ENCODE results near the gene RGS5. TPM values are rescaled to one million over a fixed set of nuclear protein-coding genes. Genes with fewer than 3 reads are reported as not detected.
"Not testable (repeated sequence)": the region's sequence is repeated elsewhere in the genome, so short reads cannot be mapped to it uniquely, and the experiment has no call there.

The RGS5 gene, protein sequence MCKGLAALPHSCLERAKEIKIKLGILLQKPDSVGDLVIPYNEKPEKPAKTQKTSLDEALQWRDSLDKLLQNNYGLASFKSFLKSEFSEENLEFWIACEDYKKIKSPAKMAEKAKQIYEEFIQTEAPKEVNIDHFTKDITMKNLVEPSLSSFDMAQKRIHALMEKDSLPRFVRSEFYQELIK
- 58.1 TPM for polyA plus RNA-seq (2013, experiment 1 of 4)
- polyA plus RNA-seq (2013, experiment 2 of 4): 36.4 TPM
- 35.7 TPM for polyA plus RNA-seq (2013, experiment 3 of 4)
- polyA plus RNA-seq (2013, experiment 4 of 4): 42.4 TPM

DNA sequence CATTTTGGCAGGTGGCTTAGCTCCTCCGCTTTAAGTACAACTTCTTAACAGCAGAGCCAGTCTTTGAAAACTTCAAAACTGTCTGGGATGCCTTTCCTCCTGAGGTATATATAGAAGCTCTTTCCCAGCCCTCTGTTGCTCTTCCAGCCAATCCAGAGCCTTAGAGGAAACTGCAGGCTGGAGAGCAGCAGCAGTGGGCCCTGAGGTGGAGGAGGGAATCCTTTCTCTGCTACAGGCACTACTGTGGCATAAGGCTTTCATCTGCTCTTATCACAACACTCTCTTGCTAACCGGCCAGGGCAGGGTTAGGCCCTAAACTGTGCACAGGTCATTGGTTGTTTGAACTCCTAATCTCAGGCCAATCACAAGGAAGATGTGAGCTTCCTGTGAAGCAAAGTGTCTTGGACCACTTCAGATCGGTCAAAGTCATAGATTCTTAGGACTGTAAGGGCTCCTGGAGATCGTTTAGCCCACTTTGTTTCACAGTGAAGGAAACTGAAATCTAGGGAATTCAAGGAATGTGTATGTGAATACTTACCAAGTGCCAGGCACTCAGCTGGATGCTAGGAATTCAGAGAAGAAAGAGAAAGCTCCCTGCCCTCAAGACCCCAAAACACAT, at the start of gene RGS5:
Gene RGS5 (minus strand): TSS at position 84 of the 619 bp plus-strand sequence. CDS start 81 bp downstream, at position 3.
- WGBS, 2 experiments: 26 to 30% methylated on average over 4 of the region's 4 CpGs

DNA sequence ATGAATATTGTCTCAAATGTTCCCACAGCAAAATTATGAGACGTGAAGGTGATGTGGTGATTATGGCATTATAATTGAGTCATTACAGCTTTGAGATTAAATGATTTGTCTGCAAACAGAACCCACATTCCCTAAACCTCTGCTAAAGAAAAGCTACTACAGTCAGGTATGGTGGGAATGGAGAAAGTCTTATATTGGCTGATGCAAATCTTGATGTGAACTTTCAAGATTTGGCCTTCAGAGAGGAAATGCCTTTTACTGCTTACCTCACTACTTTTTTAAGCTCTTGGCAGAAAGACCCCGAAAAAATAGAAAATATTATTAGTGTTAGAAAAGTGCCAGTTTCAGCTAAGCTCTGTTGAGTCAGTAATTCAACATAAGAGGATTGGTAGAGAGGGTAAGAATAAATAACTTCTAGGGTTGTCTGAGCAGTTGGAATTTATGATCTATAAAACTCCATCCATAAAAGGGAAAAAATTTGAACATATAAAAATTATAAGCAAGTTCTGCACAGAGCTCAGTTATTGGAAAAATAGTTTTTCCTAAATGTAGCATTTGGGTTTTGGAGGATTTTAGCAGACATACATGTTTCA, 47.8 kb upstream of the RGS5 start:
- Histone ChIP-seq H3K27ac (ENCODE audit: insufficient read depth, low read depth, low read length, poor library complexity, severe bottlenecking) (no peak overlapping the region), H3K4me1 (ENCODE audit: control insufficient read depth, insufficient read depth, low read length) (no peaks in the 10 kb centered on the region), H3K9me3 (ENCODE audit: control insufficient read depth, low read length) (no peaks in the 10 kb centered on the region), H3K36me3 (ENCODE audit: control insufficient read depth, insufficient read depth, low read length) (no peaks in the 10 kb centered on the region), H3K4me3 (ENCODE audit: insufficient read depth, low read depth, low read length) (no peak overlapping the region), H3K27me3 (ENCODE audit: control insufficient read depth, insufficient read depth, low read length, poor library complexity, severe bottlenecking) (no peaks in the 10 kb centered on the region)
- 100% methylated on average over 1 to 2 of the region's 2 CpGs for WGBS, 2 experiments

More for the DNA sequence above, at the start of gene RGS5:
- H3K4me3 ChIP-seq (ENCODE audit: insufficient read depth, low read depth, low read length): peak within 1 kb of the TSS; percentile 19
- peak within 1 kb of the TSS; percentile 79 for H3K27ac ChIP-seq (ENCODE audit: insufficient read depth, low read depth, low read length, poor library complexity, severe bottlenecking)
- peaks cover 12% of the 10 kb centered on the region for H3K4me1 ChIP-seq (ENCODE audit: control insufficient read depth, insufficient read depth, low read length)
- H3K9me3 ChIP-seq (ENCODE audit: control insufficient read depth, low read length): no peaks in the 10 kb centered on the region
- H3K36me3 ChIP-seq (ENCODE audit: control insufficient read depth, insufficient read depth, low read length): no peaks in the 10 kb centered on the region
- H3K27me3 ChIP-seq (ENCODE audit: control insufficient read depth, insufficient read depth, low read length, poor library complexity, severe bottlenecking): no peaks in the 10 kb centered on the region

DNA sequence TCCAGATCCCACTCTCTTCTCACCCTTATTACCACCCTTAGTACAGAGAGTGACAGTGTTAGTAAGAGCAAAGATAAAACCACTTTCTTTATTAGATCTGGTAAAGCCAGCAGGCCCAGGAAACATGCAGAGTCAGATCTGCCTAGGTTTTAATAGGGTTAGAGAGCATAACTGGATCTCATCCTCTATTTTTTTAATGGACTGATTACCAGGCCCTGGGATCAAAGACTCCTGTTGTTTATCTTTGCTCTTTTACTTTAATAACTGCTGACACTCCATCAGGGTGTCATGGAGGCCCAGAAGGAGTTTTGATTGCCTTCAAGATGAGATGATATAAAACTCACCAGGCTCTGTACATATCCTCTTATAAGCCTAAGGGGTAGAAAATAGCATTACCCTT, 45.3 kb upstream of the RGS5 start:
- Histone ChIP-seq H3K27ac (ENCODE audit: insufficient read depth, low read depth, low read length, poor library complexity, severe bottlenecking) (no peak overlapping the region), H3K36me3 (ENCODE audit: control insufficient read depth, insufficient read depth, low read length) (no peaks in the 10 kb centered on the region), H3K4me3 (ENCODE audit: insufficient read depth, low read depth, low read length) (no peak overlapping the region), H3K27me3 (ENCODE audit: control insufficient read depth, insufficient read depth, low read length, poor library complexity, severe bottlenecking) (no peaks in the 10 kb centered on the region), H3K9me3 (ENCODE audit: control insufficient read depth, low read length) (no peaks in the 10 kb centered on the region), H3K4me1 (ENCODE audit: control insufficient read depth, insufficient read depth, low read length) (no peaks in the 10 kb centered on the region)

DNA sequence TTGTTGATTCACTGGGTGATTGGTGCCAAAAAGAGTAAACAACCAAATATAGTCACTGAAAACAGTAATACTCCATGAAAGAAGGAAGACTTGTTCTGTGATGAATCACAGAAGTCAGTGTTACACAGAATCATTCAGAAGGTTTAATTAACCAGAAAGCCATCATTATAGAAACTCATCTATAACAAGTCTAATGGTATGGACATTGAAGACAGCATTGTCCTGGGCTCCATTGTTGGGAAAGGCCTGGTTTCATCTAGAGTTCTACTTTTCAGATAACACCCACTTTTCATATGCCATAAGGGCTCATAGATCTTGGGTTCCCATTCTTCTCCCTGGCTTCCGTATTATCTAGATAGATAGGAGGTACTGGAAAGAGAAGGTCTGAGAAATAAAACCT, 41.9 kb upstream of the RGS5 start:
- WGBS, 2 experiments: 100% methylated on average over 1 of the region's 1 CpG; no CpG with 5 or more reads in 1 of the 2 experiments
- H3K4me1 ChIP-seq (ENCODE audit: control insufficient read depth, insufficient read depth, low read length); H3K4me3 ChIP-seq (ENCODE audit: insufficient read depth, low read depth, low read length); H3K27me3 ChIP-seq (ENCODE audit: control insufficient read depth, insufficient read depth, low read length, poor library complexity, severe bottlenecking); H3K36me3 ChIP-seq (ENCODE audit: control insufficient read depth, insufficient read depth, low read length); H3K27ac ChIP-seq (ENCODE audit: insufficient read depth, low read depth, low read length, poor library complexity, severe bottlenecking); H3K9me3 ChIP-seq (ENCODE audit: control insufficient read depth, low read length): not testable (repeated sequence)

DNA sequence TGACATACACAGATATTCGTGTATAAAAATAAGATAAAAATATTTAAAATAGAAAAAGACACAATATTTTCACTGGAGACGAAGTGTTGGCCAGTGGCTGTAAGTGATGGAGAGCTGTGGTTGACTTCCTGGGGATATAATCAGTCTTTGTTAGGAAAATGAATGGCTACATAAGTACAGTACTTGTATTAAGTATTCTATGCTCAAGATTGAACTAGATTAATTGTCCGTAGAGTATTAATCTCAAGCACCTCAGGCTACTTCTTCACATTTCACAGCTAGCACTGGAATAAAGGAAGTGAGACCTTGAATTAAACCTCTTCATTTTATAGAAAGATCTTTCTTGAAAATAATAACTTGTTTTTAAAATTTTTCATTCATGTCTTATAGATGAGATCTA, 39.0 kb upstream of the RGS5 start:
- no peaks in the 10 kb centered on the region for H3K36me3 ChIP-seq (ENCODE audit: control insufficient read depth, insufficient read depth, low read length)
- H3K27me3 ChIP-seq (ENCODE audit: control insufficient read depth, insufficient read depth, low read length, poor library complexity, severe bottlenecking): no peaks in the 10 kb centered on the region
- no peaks in the 10 kb centered on the region for H3K4me1 ChIP-seq (ENCODE audit: control insufficient read depth, insufficient read depth, low read length)
- no peak overlapping the region for H3K27ac ChIP-seq (ENCODE audit: insufficient read depth, low read depth, low read length, poor library complexity, severe bottlenecking)
- H3K9me3 ChIP-seq (ENCODE audit: control insufficient read depth, low read length): no peaks in the 10 kb centered on the region
- WGBS, 2 experiments: 95% methylated on average over 2 of the region's 3 CpGs; no CpG with 5 or more reads in 1 of the 2 experiments
- H3K4me3 ChIP-seq (ENCODE audit: insufficient read depth, low read depth, low read length): no peak overlapping the region

DNA sequence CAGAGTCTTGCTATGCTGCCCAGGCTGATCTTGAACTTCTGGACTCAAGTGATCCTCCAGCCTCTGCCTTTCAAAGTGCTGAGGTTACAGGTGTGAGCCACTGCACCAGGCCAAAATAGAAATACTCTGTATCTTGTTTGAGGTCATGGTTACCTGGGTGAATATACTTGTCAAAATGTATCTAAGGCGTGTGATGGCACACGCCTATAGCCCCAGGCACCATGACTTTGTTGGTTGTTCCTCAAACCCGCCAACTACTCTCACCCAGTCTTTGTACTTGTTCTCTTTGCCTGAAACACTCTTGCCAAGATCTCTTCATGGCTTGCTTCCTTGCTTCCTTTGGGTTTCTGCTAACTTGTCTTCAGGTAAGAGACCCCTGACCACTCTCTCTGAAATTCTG, 38.0 kb upstream of the RGS5 start:
- Histone ChIP-seq H3K27ac (ENCODE audit: insufficient read depth, low read depth, low read length, poor library complexity, severe bottlenecking) (no peak overlapping the region), H3K4me3 (ENCODE audit: insufficient read depth, low read depth, low read length) (no peak overlapping the region), H3K4me1 (ENCODE audit: control insufficient read depth, insufficient read depth, low read length) (no peaks in the 10 kb centered on the region), H3K9me3 (ENCODE audit: control insufficient read depth, low read length) (no peaks in the 10 kb centered on the region), H3K36me3 (ENCODE audit: control insufficient read depth, insufficient read depth, low read length) (no peaks in the 10 kb centered on the region), H3K27me3 (ENCODE audit: control insufficient read depth, insufficient read depth, low read length, poor library complexity, severe bottlenecking) (no peaks in the 10 kb centered on the region)
- 93 to 94% methylated on average over 3 of the region's 3 CpGs for WGBS, 2 experiments

DNA sequence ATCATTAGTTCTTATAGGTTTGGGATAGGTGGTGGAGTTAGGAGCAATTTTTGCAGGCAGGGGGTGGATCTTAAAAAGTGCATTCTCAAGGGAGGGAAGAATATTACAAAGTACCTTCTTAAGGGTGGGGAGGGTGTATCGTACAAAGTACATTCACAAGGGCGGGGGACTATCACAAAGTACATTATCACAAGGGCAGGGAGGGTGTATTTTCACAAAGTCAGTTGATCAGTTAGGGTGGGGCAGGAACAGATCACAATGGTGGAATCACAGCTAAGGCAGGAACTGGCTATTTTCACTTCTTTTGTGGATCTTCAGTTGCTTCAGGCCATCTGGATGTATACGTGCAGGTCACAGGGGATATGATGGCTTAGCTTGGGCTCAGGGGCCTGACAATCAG, 30.9 kb upstream of the RGS5 start:
- not testable (repeated sequence) for H3K27ac ChIP-seq (ENCODE audit: insufficient read depth, low read depth, low read length, poor library complexity, severe bottlenecking); H3K27me3 ChIP-seq (ENCODE audit: control insufficient read depth, insufficient read depth, low read length, poor library complexity, severe bottlenecking); H3K4me1 ChIP-seq (ENCODE audit: control insufficient read depth, insufficient read depth, low read length); H3K36me3 ChIP-seq (ENCODE audit: control insufficient read depth, insufficient read depth, low read length); H3K9me3 ChIP-seq (ENCODE audit: control insufficient read depth, low read length); H3K4me3 ChIP-seq (ENCODE audit: insufficient read depth, low read depth, low read length)
- 84 to 97% methylated on average over 3 of the region's 3 CpGs for WGBS, 2 experiments

DNA sequence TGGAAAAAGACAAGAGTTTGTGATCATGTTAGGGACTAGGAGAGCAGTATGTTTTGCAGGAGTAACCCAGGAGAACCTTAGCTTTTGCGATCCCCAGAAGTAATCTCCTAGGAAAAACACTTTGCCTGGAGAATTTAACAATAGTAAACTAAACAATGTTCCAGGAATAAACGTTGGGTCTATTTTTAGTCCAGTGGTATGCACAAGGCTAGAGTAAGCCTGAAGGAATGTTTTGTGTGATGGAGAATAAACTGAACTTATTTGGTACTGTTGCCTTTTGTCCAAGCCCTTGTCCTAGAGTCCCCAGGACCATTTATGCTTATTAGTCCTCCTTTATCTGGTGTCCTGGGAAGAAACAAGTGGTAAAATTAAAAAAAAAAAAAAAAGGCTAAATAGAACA, 28.7 kb upstream of the RGS5 start:
- Histone ChIP-seq H3K4me3 (ENCODE audit: insufficient read depth, low read depth, low read length) (no peak overlapping the region), H3K27me3 (ENCODE audit: control insufficient read depth, insufficient read depth, low read length, poor library complexity, severe bottlenecking) (no peaks in the 10 kb centered on the region), H3K9me3 (ENCODE audit: control insufficient read depth, low read length) (no peaks in the 10 kb centered on the region), H3K27ac (ENCODE audit: insufficient read depth, low read depth, low read length, poor library complexity, severe bottlenecking) (no peak overlapping the region), H3K4me1 (ENCODE audit: control insufficient read depth, insufficient read depth, low read length) (no peaks in the 10 kb centered on the region), H3K36me3 (ENCODE audit: control insufficient read depth, insufficient read depth, low read length) (no peaks in the 10 kb centered on the region)
- WGBS, 2 experiments: 85 to 87% methylated on average over 2 of the region's 2 CpGs

DNA sequence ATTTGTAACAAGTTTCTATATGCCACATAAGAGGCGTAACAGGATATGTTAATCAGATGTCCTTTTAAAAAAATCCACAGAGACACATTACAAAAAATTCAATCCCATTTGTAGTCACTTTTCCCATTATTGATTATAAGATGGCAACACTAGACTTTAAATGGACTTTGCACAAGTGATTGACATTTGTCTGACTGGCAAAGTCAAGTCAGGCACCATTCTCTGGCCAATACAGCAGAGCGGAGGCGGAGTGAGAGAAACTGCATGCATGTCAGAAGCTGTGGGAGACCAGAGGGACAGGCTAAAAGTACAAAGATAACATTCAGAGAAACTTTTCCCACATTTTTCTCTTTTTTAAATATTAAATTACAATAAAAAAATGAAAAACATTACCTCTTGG, 28.1 kb upstream of the RGS5 start:
- Histone ChIP-seq H3K4me3 (ENCODE audit: insufficient read depth, low read depth, low read length) (no peak overlapping the region), H3K27me3 (ENCODE audit: control insufficient read depth, insufficient read depth, low read length, poor library complexity, severe bottlenecking) (no peaks in the 10 kb centered on the region), H3K27ac (ENCODE audit: insufficient read depth, low read depth, low read length, poor library complexity, severe bottlenecking) (no peak overlapping the region), H3K4me1 (ENCODE audit: control insufficient read depth, insufficient read depth, low read length) (no peaks in the 10 kb centered on the region), H3K9me3 (ENCODE audit: control insufficient read depth, low read length) (no peaks in the 10 kb centered on the region), H3K36me3 (ENCODE audit: control insufficient read depth, insufficient read depth, low read length) (no peaks in the 10 kb centered on the region)
- 93 to 94% methylated on average over 3 of the region's 3 CpGs for WGBS, 2 experiments

DNA sequence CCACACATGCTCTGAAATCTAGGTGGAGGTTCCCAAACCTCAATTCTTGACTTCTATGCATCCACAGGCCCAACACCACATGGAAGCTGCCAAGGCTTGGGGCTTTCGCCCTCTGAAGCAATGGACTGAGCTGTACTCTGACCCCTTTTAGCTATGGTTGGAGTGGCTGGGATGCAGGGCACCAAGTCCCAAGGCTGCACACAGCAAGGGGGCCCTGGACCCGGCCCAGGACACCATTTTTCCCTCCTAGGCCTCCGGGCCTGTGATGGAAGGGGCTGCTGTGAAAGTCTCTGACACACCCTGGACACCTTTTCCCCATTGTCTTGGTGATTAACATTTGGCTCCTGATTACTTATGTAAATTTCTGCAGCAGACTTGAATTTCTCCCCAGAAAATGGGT, 25.6 kb upstream of the RGS5 start:
- not testable (repeated sequence) for H3K4me1 ChIP-seq (ENCODE audit: control insufficient read depth, insufficient read depth, low read length); H3K27me3 ChIP-seq (ENCODE audit: control insufficient read depth, insufficient read depth, low read length, poor library complexity, severe bottlenecking); H3K4me3 ChIP-seq (ENCODE audit: insufficient read depth, low read depth, low read length); H3K36me3 ChIP-seq (ENCODE audit: control insufficient read depth, insufficient read depth, low read length); H3K27ac ChIP-seq (ENCODE audit: insufficient read depth, low read depth, low read length, poor library complexity, severe bottlenecking); H3K9me3 ChIP-seq (ENCODE audit: control insufficient read depth, low read length)
- WGBS, 2 experiments: 93% methylated on average over 3 of the region's 3 CpGs
